Mesothelial cell of epicardium (in vitro differentiated cells): Measurements from ENCODE around the gene MAFF. TPM values are rescaled to one million over a fixed set of nuclear protein-coding genes. Genes with fewer than 3 reads are reported as not detected.

Experiments
- DNase-seq, 2 experiments: peaks; one replicate each; pipeline ENCODE4 v3.0.0; 2021; ENCODE audit warnings: low spot score in 2 of 2; ENCODE audit not compliant: unreplicated experiment in 2 of 2
- H3K27ac Mint-ChIP-seq: 2 replicates; pipeline ENCODE4 v1.8.0; 2021; ENCODE audit warnings: mixed read lengths
- H3K27me3 Mint-ChIP-seq: 2 replicates; pipeline ENCODE4 v1.8.0; 2021; ENCODE audit warnings: low read depth, mixed read lengths
- H3K36me3 Mint-ChIP-seq: 2 replicates; pipeline ENCODE4 v1.8.0; 2021; ENCODE audit warnings: mixed read lengths
- H3K4me1 Mint-ChIP-seq: 2 replicates; pipeline ENCODE4 v1.8.0; 2021; ENCODE audit warnings: mixed read lengths
- H3K4me3 Mint-ChIP-seq: 2 replicates; pipeline ENCODE4 v1.8.0; 2021; ENCODE audit warnings: mild to moderate bottlenecking, moderate library complexity, mixed read lengths
- H3K9me3 Mint-ChIP-seq: 2 replicates; pipeline ENCODE4 v1.8.0; 2021; ENCODE audit warnings: mixed read lengths
- CTCF ChIP-seq: fragments of 200-600 bp; sonication (generic); IDR thresholded peaks from one replicate; pipeline ENCODE4 v1.5.0; 2021; ENCODE audit warnings: antibody characterized with exemption; ENCODE audit not compliant: unreplicated experiment
- total RNA-seq: library from RNA; stranded (reverse); gene quantifications from 3 replicates; pipeline ENCODE4 v1.2.1, GENCODE V29; 2021

The MAFF gene
- total RNA-seq, 1 donor from 2014 or later = 33.4 TPM

GRCh38 chr22:38260761-38261681 is 59.2 kb downstream of the MAFF start:
- peaks cover 8% of the 10 kb centered on the region for H3K36me3 Mint-ChIP-seq
- H3K27ac Mint-ChIP-seq = peak overlapping the region; percentile 83
- DNase-seq = no peak
- H3K9me3 Mint-ChIP-seq = no peaks in the 10 kb centered on the region
- no peak overlapping the region for H3K4me3 Mint-ChIP-seq
- no peak for TF ChIP-seq CTCF
- peaks cover 34% of the 10 kb centered on the region for H3K4me1 Mint-ChIP-seq
- H3K27me3 Mint-ChIP-seq = no peaks in the 10 kb centered on the region

- Mint-ChIP-seq H3K27ac (no peak overlapping the region), H3K36me3 (peaks cover 8% of the 10 kb centered on the region), H3K9me3 (no peaks in the 10 kb centered on the region), H3K27me3 (no peaks in the 10 kb centered on the region), H3K4me1 (peaks cover 30% of the 10 kb centered on the region), H3K4me3 (no peak overlapping the region)
- TF ChIP-seq CTCF = no peak
- DNase-seq = no peak
These were observed 60.4 kb downstream of the MAFF start for GRCh38 chr22:38262051-38262795.

GRCh38 chr22:38264322-38264843 is 62.6 kb downstream of the MAFF start:
- TF ChIP-seq CTCF = no peak
- H3K27me3 Mint-ChIP-seq = no peaks in the 10 kb centered on the region
- no peak for DNase-seq
- H3K4me3 Mint-ChIP-seq = no peak overlapping the region
- H3K36me3 Mint-ChIP-seq = peaks cover 8% of the 10 kb centered on the region
- no peak overlapping the region for H3K27ac Mint-ChIP-seq
- no peaks in the 10 kb centered on the region for H3K9me3 Mint-ChIP-seq
- H3K4me1 Mint-ChIP-seq = peaks cover 12% of the 10 kb centered on the region

Other genes starting within 250 kb of the MAFF start
- 0.31 to 0.40 TPM in 2 of 3 replicates, not detected in the other for gene C22orf23, start 248.4 kb upstream of the MAFF start, total RNA-seq
- 63.8 to 70.0 TPM (median 66.3 TPM) in 3 replicates for gene POLR2F, start 248.3 kb upstream of the MAFF start, total RNA-seq
- gene SOX10, start 217.4 kb upstream of the MAFF start, total RNA-seq = 0.07 to 0.33 TPM (median 0.09 TPM) in 3 replicates
- 69.3 to 75.6 TPM (median 74.3 TPM) in 3 replicates for gene PICK1, start 144.6 kb upstream of the MAFF start, total RNA-seq
- 0.14 to 0.60 TPM (median 0.18 TPM) in 3 replicates for gene SLC16A8, start 117.8 kb upstream of the MAFF start, total RNA-seq
- 1.6 to 1.9 TPM (median 1.7 TPM) in 3 replicates for gene BAIAP2L2, start 91.3 kb upstream of the MAFF start, total RNA-seq
- gene PLA2G6, start 20.2 kb upstream of the MAFF start, total RNA-seq = 88.2 to 91.9 TPM (median 88.6 TPM) in 3 replicates
- 61.4 to 64.0 TPM (median 62.8 TPM) in 3 replicates for gene TMEM184B, start 71.0 kb downstream of the MAFF start, total RNA-seq
- 261 to 264 TPM (median 261 TPM) in 3 replicates for gene CSNK1E, start 115.4 kb downstream of the MAFF start, total RNA-seq